Tibial artery (tissue), 4 donors: ENCODE data around the gene MALAT1.

Experiments used
- DNase-seq, 2 donors: peaks; one replicate each; pipeline ENCODE4 v3.0.0-alpha.2; 2019
- H3K27ac ChIP-seq, 2 donors: fragments of 200-600 bp; sonication (generic) in 1 of 2; 1 replicate in 1 of 2; 2 replicates in 1 of 2; pipeline ENCODE4 v1.5.1; 2018 to 2019; ENCODE audit warnings: mild to moderate bottlenecking in 1 of 2
- H3K27me3 ChIP-seq, 2 donors: fragments of 200-600 bp; sonication (generic) in 1 of 2; one replicate each; pipeline versions ENCODE4 v1.5.1 to v1.6.0; 2016 to 2019
- H3K36me3 ChIP-seq, 3 donors: fragments of 200-600 bp; sonication (generic) in 2 of 3; one replicate each; pipeline ENCODE4 v1.5.1; 2016 to 2019; ENCODE audit warnings: mild to moderate bottlenecking in 2 of 3
- H3K4me1 ChIP-seq, 4 donors: fragments of 200-600 bp; sonication (generic) in 2 of 4; 1 replicate in 3 of 4; 2 replicates in 1 of 4; pipeline ENCODE4 v1.5.1; 2016 to 2019
- H3K4me3 ChIP-seq, 2 donors: fragments of 200-600 bp; sonication (generic) in 1 of 2; 1 replicate in 1 of 2; 2 replicates in 1 of 2; pipeline ENCODE4 v1.5.1; 2018 to 2019; ENCODE audit warnings: mild to moderate bottlenecking in 2 of 2
- H3K9me3 ChIP-seq, 3 donors: fragments of 200-600 bp; sonication (generic) in 1 of 3; one replicate each; pipeline ENCODE4 v1.5.1; 2016 to 2019
- CTCF ChIP-seq, 2 experiments: fragments of 200-600 bp in 1 of 2; fragments of 450-650 bp in 1 of 2; IDR thresholded peaks; one replicate each; pipeline ENCODE4 v1.5.1; 2017 to 2019; ENCODE audit warnings: antibody characterized with exemption in 2 of 2, mild to moderate bottlenecking in 1 of 2, moderate library complexity in 1 of 2
- intact Hi-C: fragments of 100-400 bp; cut with DNase I; formaldehyde crosslinking; loops from one replicate; pipeline ENCODE4 v1.15.0; 2023; ENCODE audit warnings: low total_unique reads

MALAT1 gene

GRCh38 chr11:65486570-65487466 is 12.0 kb upstream of the MALAT1 start:
- Histone ChIP-seq H3K9me3 (no peaks in the 10 kb centered on the region), H3K27me3 (no peaks in the 10 kb centered on the region), H3K4me1 (peaks cover 20 to 86% (median 59%) of the 10 kb centered on the region in 4 donors), H3K4me3 (peak overlapping the region in 1 of 2 donors; percentile 11), H3K36me3 (no peaks in the 10 kb centered on the region), H3K27ac (peak overlapping the region; percentile 95 to 97)
- intact Hi-C loops: no loop called here
- no peak for TF ChIP-seq CTCF (IDR thresholded peaks at IDR 0.05)
- DNase-seq: peak in 1 of 2 donors; percentile 63

GRCh38 chr11:65487467-65488272 is 11.2 kb upstream of the MALAT1 start:
- no peaks in the 10 kb centered on the region for H3K27me3 ChIP-seq
- peak overlapping the region; percentile 97 to 99 for H3K27ac ChIP-seq
- TF ChIP-seq CTCF (IDR thresholded peaks at IDR 0.05): peak in 1 of 2 experiments; percentile 27
- H3K4me1 ChIP-seq: peaks cover 20 to 87% (median 61%) of the 10 kb centered on the region in 4 donors
- no peaks in the 10 kb centered on the region for H3K9me3 ChIP-seq
- DNase-seq: peak; percentile 100
- intact Hi-C loops: no loop called here
- H3K36me3 ChIP-seq: no peaks in the 10 kb centered on the region
- peak overlapping the region; percentile 29 to 39 for H3K4me3 ChIP-seq

- no peaks in the 10 kb centered on the region for H3K36me3 ChIP-seq
- intact Hi-C loops: no loop called here
- H3K27me3 ChIP-seq: no peaks in the 10 kb centered on the region
- H3K4me3 ChIP-seq: peak overlapping the region; percentile 29 to 39
- H3K27ac ChIP-seq: peak overlapping the region; percentile 97 to 99
- peak; percentile 63 to 86 for DNase-seq
- H3K9me3 ChIP-seq: no peaks in the 10 kb centered on the region
- no peak for TF ChIP-seq CTCF (IDR thresholded peaks at IDR 0.05)
- peaks cover 20 to 94% (median 69%) of the 10 kb centered on the region in 4 donors for H3K4me1 ChIP-seq
Measured at GRCh38 chr11:65488273-65489034, 10.4 kb upstream of the MALAT1 start.

- no peaks in the 10 kb centered on the region for H3K9me3 ChIP-seq
- peak; percentile 54 to 83 for DNase-seq
- intact Hi-C loops: no loop called here
- H3K4me3 ChIP-seq: peak overlapping the region in 1 of 2 donors; percentile 0
- no peak for TF ChIP-seq CTCF (IDR thresholded peaks at IDR 0.05)
- peaks cover 20 to 96% (median 76%) of the 10 kb centered on the region in 4 donors for H3K4me1 ChIP-seq
- H3K27me3 ChIP-seq: no peaks in the 10 kb centered on the region
- H3K36me3 ChIP-seq: no peaks in the 10 kb centered on the region
- H3K27ac ChIP-seq: peak overlapping the region; percentile 97 to 99
Measured at GRCh38 chr11:65489035-65489705, 9.7 kb upstream of the MALAT1 start.
